ENCODE data around the gene LPA. TPM values are rescaled to one million over a fixed set of nuclear protein-coding genes. Genes with fewer than 3 reads are reported as not detected.

The LPA gene
- total and polyA plus RNA-seq, 2 of the 8 experiments (the other 6 are each of a cell fraction or from before 2014, with no cell fraction given), result 0.39 TPM; not detected in 1

DNA sequence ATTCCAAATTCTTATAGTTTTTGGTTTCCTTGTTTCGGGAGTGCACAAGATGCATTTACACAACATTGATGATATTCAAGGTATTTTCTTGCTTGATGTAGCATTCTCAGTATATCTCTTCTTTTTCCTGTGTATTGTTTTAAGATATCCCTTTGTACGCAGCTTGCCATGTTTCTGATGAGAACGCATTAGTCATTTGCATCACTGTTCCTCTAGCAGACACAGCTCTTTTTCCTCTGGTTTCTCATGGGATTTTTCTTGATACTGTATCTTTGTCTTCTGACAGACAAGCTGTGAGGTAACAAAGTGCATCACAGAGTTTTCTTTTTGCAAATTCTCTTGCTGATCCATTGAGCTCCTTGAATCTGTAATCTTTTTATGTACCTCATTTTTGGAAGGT lies 169.5 kb downstream of the LPA start:
- Histone ChIP-seq H4K91ac (replicated peaks; ENCODE audit: insufficient read length, low read length) (no peak overlapping the region), H3K79me1 (ENCODE audit: low read depth, low read length) (no peaks in the 10 kb centered on the region), H3K4ac (replicated peaks; ENCODE audit: insufficient read length, low read depth, low read length) (no peak overlapping the region), H3K27ac (ENCODE audit: low read depth, low read length) (no peak overlapping the region), H2BK12ac (ENCODE audit: low read depth, low read length) (no peak overlapping the region), H3K56ac (replicated peaks; ENCODE audit: insufficient read length, low read depth, low read length) (no peak overlapping the region), H3K23me2 (ENCODE audit: low read depth, low read length) (no peaks in the 10 kb centered on the region), H2AK5ac (ENCODE audit: low read depth, low read length) (no peak overlapping the region), H4K8ac (ENCODE audit: extremely low read depth, insufficient read depth, low read length) (no peak overlapping the region), H2BK15ac (ENCODE audit: low read length) (no peak overlapping the region), H3K4me3 (ENCODE audit: extremely low read depth in 1 of 4, insufficient read depth in 2 of 4, low read depth in 3 of 4, low read length in 4 of 4) (no peak overlapping the region), H2BK20ac (ENCODE audit: low read length) (no peak overlapping the region), H3K23ac (ENCODE audit: insufficient read length) (no peak overlapping the region), H3K9me3 (ENCODE audit: insufficient read depth in 2 of 2, low read depth in 1 of 2, low read length in 1 of 2) (no peaks in the 10 kb centered on the region), H3K27me3 (replicated peaks in 1 of 4; ENCODE audit: control insufficient read depth in 3 of 4, extremely low read depth in 1 of 4, insufficient read depth in 3 of 4, low read length in 3 of 4) (no peaks in the 10 kb centered on the region; a peak in 1 of 7 replicates), H2BK5ac (ENCODE audit: low read depth, low read length) (no peak overlapping the region), H3K36me3 (ENCODE audit: control insufficient read depth in 2 of 4, insufficient read depth in 4 of 4, low read length in 3 of 4) (peaks cover 0 to 3% (median 0%) of the 10 kb centered on the region in 4 experiments; a peak in 2 of 8 replicates), H3K18ac (ENCODE audit: extremely low read depth, low read length) (no peak overlapping the region), H3K4me2 (ENCODE audit: insufficient read depth in 1 of 2, low read depth in 2 of 2, low read length in 2 of 2) (no peak overlapping the region), H3K9ac (replicated peaks in 1 of 4; ENCODE audit: extremely low read depth in 1 of 4, low read depth in 3 of 4, low read length in 3 of 4) (no peak overlapping the region), H3K14ac (ENCODE audit: insufficient read length) (no peak overlapping the region), H3K4me1 (replicated peaks in 1 of 4; ENCODE audit: control insufficient read depth in 3 of 4, insufficient read depth in 4 of 4, low read length in 3 of 4) (no peaks in the 10 kb centered on the region), H2BK120ac (replicated peaks; ENCODE audit: low read depth, low read length) (no peak overlapping the region), H4K20me1 (replicated peaks in 1 of 2; ENCODE audit: control insufficient read depth in 1 of 2, insufficient read depth in 2 of 2, low read length in 2 of 2) (no peaks in the 10 kb centered on the region), H2AFZ (ENCODE audit: low read length) (no peak overlapping the region), H4K5ac (ENCODE audit: insufficient read length, low read depth, low read length) (no peak overlapping the region), H3K79me2 (ENCODE audit: control insufficient read depth in 1 of 2, insufficient read depth in 2 of 2, low read length in 2 of 2) (no peaks in the 10 kb centered on the region)
- no peak for FAIRE-seq
- WGBS, 2 experiments (ENCODE audit: extremely low coverage in 1 of 2, insufficient coverage in 1 of 2, insufficient read length in 1 of 2, insufficient replicate concordance in 2 of 2, low coverage in 1 of 2, low lambda C conversion rate in 2 of 2, missing lambda C conversion rate in 1 of 2), result 91% methylated on average over 3 of the region's 3 CpGs; no CpG with 5 or more reads in 1 of the 2 experiments
- ChIA-PET CTCF (ENCODE audit: partially characterized antibody) (no interaction called here), POLR2A (ENCODE audit: partially characterized antibody) (no interaction called here)
- DNase-seq (ENCODE audit: low read depth in 1 of 2, low spot score in 2 of 2), result no peak
- TF ChIP-seq SIRT6 (IDR thresholded peaks at IDR 0.05; ENCODE audit: low read length) (no peak), SIN3A (conservative IDR thresholded peaks at IDR 0.05 in 1 of 2, IDR thresholded peaks at IDR 0.05 in 1 of 2; ENCODE audit: low read depth in 1 of 2, low read length in 2 of 2) (no peak), TAF7 (optimal IDR thresholded peaks at IDR 0.05; ENCODE audit: borderline replicate concordance, low read depth, low read length) (no peak), MAFK (IDR thresholded peaks at IDR 0.05; ENCODE audit: low read depth, low read length) (no peak), KDM1A (IDR thresholded peaks at IDR 0.05; ENCODE audit: borderline replicate concordance, low read length) (no peak), TEAD4 (IDR thresholded peaks at IDR 0.05; ENCODE audit: low read depth, low read length) (no peak), ASH2L (IDR thresholded peaks at IDR 0.05; ENCODE audit: low read length) (no peak), RAD21 (IDR thresholded peaks at IDR 0.05 in 1 of 2, conservative IDR thresholded peaks at IDR 0.05 in 1 of 2; ENCODE audit: low read depth in 2 of 2, low read length in 2 of 2) (no peak), CHD2 (IDR thresholded peaks at IDR 0.05; ENCODE audit: low read length) (no peak), CEBPB (IDR thresholded peaks at IDR 0.05; ENCODE audit: low read depth, low read length) (no peak), CBX8 (IDR thresholded peaks at IDR 0.05; ENCODE audit: borderline replicate concordance, low read depth, low read length) (no peak), HDAC6 (IDR thresholded peaks at IDR 0.05; ENCODE audit: low read depth, low read length) (no peak), BACH1 (IDR thresholded peaks at IDR 0.05; ENCODE audit: low read length) (no peak)
- TF ChIP-seq, protein P1, sequence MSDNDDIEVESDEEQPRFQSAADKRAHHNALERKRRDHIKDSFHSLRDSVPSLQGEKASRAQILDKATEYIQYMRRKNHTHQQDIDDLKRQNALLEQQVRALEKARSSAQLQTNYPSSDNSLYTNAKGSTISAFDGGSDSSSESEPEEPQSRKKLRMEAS (IDR thresholded peaks at IDR 0.05), result no peak
- TF ChIP-seq, protein P2, sequence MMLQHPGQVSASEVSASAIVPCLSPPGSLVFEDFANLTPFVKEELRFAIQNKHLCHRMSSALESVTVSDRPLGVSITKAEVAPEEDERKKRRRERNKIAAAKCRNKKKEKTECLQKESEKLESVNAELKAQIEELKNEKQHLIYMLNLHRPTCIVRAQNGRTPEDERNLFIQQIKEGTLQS (IDR thresholded peaks at IDR 0.05; ENCODE audit: insufficient read depth, low read depth, low read length), result no peak
